ENCODE results near the gene PTPRT.

The PTPRT gene

DNA sequence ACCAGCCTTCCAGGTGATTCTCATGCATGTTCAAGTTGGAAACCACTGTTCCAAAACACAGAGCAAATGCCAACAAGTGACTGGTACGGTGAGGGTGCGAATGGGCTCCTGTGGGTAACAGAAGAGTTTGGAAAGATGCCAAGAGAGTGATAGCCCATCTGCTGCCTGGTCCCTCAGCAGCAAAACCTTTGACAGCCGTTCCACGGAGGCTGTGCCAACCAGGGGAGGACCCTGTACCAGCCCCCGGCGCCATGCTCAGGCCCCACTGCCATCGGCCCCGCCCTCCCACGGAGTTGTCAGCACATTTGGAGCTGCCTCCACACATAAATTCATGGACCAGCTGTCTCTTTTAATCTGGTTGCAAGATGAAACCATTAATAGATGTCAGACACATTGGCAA lies 4.4 kb upstream of the PTPRT start:
- DNase-seq (ENCODE audit: low read depth), result no peak
- no peak overlapping the region for H3K4me3 ChIP-seq (ENCODE audit: low read length)
- TF ChIP-seq, protein P1, sequence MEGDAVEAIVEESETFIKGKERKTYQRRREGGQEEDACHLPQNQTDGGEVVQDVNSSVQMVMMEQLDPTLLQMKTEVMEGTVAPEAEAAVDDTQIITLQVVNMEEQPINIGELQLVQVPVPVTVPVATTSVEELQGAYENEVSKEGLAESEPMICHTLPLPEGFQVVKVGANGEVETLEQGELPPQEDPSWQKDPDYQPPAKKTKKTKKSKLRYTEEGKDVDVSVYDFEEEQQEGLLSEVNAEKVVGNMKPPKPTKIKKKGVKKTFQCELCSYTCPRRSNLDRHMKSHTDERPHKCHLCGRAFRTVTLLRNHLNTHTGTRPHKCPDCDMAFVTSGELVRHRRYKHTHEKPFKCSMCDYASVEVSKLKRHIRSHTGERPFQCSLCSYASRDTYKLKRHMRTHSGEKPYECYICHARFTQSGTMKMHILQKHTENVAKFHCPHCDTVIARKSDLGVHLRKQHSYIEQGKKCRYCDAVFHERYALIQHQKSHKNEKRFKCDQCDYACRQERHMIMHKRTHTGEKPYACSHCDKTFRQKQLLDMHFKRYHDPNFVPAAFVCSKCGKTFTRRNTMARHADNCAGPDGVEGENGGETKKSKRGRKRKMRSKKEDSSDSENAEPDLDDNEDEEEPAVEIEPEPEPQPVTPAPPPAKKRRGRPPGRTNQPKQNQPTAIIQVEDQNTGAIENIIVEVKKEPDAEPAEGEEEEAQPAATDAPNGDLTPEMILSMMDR (conservative IDR thresholded peaks at IDR 0.05; ENCODE audit: low read length), result no peak

DNA sequence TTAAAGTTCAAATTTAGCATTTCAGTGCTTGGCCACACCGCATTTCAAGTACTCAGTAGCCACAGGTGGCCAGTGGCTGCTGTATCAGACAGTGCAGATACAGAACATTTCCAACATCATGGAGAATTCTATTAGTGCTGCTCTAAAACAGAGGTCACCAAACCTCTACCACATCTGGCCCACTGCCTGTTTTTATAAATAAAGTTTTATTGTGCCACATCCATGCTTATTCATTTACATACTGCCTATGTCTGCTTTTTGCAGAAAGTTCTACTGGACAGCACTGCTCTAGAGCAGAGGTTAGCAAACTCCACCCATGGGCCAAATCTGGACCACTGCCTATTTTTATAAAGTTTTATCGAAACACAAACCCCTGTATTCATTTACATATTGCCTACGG lies 3.7 kb upstream of the PTPRT start:
- H3K4me3 ChIP-seq (ENCODE audit: low read length), result no peak overlapping the region
- no peak for DNase-seq (ENCODE audit: low read depth)
- TF ChIP-seq, protein P1 (conservative IDR thresholded peaks at IDR 0.05; ENCODE audit: low read length), result no peak

DNA sequence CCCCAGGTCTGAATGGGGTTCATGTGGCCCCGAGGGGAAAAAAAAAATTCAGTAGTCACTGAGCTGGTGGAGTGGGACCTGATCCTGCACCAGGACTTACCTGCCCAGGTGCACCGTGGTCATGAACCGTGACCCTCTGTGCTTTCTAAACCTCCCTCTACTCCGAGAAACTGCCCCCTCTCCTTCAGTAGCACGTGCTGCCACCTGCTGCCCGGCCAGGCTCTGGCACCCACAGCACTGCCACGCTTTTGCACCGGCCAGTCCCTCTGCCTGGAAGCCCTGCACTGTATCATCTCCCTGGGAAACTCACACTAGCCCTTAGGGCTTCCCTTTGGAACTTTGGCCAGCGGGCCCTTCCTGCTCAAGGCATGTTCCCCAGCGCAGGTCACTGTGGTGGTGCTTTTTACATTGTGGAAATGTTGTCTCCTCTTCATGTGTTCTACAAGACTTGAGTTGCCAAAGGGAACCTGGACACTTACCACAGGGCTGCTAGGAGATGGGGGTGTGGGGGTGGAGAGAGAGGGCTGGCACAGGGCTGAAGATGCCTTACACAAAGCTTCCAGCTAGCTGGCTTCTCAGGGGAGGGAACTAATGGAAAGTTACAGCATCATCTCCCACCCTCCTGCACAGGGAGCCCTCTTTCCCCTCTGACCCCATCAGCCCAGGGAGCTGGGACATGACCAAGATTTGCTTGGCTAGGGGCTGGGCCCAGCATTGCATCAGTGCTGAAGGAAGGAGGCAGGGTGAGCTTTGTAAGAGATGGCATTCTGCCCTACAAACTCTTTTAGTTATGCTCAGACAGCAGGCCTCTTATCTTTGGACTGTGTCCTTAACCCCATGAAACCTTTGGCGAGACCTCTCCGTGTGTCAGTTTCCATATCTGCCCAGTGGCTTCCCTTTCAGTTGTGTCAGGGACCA lies 2.5 kb upstream of the PTPRT start:
- TF ChIP-seq, protein P1 (conservative IDR thresholded peaks at IDR 0.05; ENCODE audit: low read length), result peak; percentile 44
- DNase-seq (ENCODE audit: low read depth), result no peak
- no peak overlapping the region for H3K4me3 ChIP-seq (ENCODE audit: low read length)

DNA sequence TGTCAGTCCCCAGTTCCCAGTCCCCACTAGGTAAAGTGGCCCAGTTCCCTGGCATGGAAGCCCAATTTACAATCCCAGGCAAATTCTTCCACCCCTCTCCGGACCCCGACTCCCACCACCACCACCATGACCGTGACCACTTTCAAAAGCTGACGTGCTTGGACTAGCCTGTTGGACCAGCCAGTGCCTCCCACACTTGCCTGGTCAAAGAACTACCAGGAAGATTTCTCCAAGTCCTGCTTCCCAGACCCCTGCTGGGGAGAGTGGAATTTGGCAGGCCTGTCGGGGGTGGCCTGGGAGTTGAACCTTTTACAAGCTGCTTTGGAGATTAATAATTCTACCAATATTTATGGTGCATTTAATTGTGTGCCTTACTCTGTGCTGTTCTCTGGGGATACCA lies 1.4 kb upstream of the PTPRT start:
- no peak for DNase-seq (ENCODE audit: low read depth)
- TF ChIP-seq, protein P1 (conservative IDR thresholded peaks at IDR 0.05; ENCODE audit: low read length), result no peak
- H3K4me3 ChIP-seq (ENCODE audit: low read length), result no peak overlapping the region

DNA sequence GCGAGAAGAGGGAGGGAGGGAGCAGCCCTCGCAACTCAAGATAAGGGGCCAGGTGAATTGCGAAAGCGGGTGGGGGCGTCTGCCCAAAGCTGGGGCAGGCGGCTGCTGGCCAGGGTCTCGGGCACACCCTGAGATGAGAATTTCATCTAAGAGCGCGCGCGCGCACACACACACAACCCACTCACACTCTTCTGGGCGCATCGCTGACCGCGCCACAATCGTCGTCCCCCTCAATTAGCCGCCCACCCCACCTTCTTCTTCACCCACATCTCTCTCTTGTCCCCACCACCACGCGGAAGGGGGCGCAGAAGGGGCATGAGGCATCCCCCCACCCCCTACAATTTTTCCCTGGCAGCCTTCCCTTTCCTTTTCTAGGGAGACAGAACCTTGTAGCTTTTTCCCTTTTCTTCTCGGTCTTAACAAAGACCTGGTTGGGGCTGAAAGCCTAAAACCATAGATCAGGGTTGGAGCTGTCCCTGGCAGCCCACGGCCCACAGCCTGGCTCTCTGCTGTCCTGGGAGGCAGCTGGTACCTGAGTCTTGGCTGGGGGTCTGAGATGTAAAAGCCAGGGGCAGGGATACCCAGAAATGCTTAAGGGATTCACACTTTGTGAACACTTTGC lies 737 bp upstream of the PTPRT start:
- H3K4me3 ChIP-seq (ENCODE audit: low read length), result no peak overlapping the region
- TF ChIP-seq, protein P1 (conservative IDR thresholded peaks at IDR 0.05; ENCODE audit: low read length), result no peak
- no peak for DNase-seq (ENCODE audit: low read depth)

DNA sequence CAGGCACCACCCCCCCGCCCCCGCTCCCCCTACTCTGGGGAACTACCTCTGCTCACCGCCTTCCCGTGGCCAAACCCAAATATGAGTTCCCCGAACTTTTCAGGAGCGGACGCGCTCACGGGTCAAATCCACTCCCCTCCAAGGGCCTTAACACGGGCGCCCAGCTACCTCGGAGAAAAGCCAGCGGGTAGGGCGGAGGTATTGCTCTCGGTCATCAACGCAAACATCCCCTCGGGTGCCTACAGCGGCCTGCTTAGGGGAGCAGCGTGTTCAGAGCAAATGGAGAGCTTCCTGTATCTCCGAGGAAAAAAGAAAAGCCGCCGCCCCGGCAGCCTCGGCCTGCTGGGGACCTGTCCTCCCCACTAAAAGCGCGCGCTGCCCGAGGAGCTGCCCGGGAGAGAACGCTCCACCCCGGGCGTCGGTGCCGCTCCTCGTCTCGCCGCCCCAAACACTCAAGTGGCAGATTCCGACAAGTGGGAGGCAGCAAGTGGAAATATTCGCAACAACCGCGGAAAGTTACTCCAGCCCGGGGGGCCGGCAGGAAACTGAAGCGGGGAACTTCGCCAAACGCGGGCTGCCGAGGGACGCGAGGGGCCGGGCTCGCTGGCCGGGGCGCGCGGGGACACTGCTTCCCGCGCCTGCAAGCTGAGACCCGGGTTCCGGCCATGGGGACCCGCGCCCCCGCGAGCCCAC lies 699 bp downstream of the PTPRT start:
- TF ChIP-seq, protein P1 (conservative IDR thresholded peaks at IDR 0.05; ENCODE audit: low read length), result no peak
- DNase-seq (ENCODE audit: low read depth), result no peak
- no peak overlapping the region for H3K4me3 ChIP-seq (ENCODE audit: low read length)

All from AG10803 (cell line).